Parathyroid adenoma (tissue), 2 donors: ENCODE results near the gene MTMR3.
A peak's percentile ranks its signal among the peaks of the same experiment; 100 is the strongest.

Experiments used
- H2AFZ ChIP-seq: fragments of 300-600 bp; sonication (generic); one replicate; pipeline ENCODE4 v1.7.0; 2017; ENCODE audit warnings: antibody characterized with exemption, mild to moderate bottlenecking
- H3K27ac ChIP-seq: fragments of 300-600 bp; sonication (generic); one replicate; pipeline ENCODE4 v1.7.0; 2017
- H3K27me3 ChIP-seq: fragments of 300-600 bp; sonication (generic); one replicate; pipeline ENCODE4 v1.7.0; 2017; ENCODE audit warnings: low read length; ENCODE audit not compliant: control insufficient read depth, insufficient read depth
- H3K36me3 ChIP-seq: fragments of 300-600 bp; sonication (generic); one replicate; pipeline ENCODE4 v1.7.0; 2017; ENCODE audit warnings: low read length; ENCODE audit not compliant: control insufficient read depth, insufficient read depth
- H3K4me1 ChIP-seq: fragments of 300-600 bp; sonication (generic); one replicate; pipeline ENCODE4 v1.7.0; 2017; ENCODE audit warnings: control low read depth
- H3K4me2 ChIP-seq: fragments of 300-600 bp; sonication (generic); one replicate; pipeline ENCODE4 v1.7.0; 2017; ENCODE audit warnings: low read length
- H3K4me3 ChIP-seq: fragments of 300-600 bp; sonication (generic); one replicate; pipeline ENCODE4 v1.7.0; 2017; ENCODE audit warnings: low read depth, low read length
- H3K79me2 ChIP-seq: fragments of 300-600 bp; sonication (generic); one replicate; pipeline ENCODE4 v1.7.0; 2017; ENCODE audit warnings: control low read depth
- H3K9ac ChIP-seq: fragments of 300-600 bp; sonication (generic); one replicate; pipeline ENCODE4 v1.7.0; 2017; ENCODE audit warnings: mild to moderate bottlenecking
- H3K9me3 ChIP-seq: fragments of 300-600 bp; sonication (generic); one replicate; pipeline ENCODE4 v1.7.0; 2017; ENCODE audit warnings: low read length; ENCODE audit not compliant: control insufficient read depth
- TF ChIP-seq, protein P1 (sequence below): fragments of 300-600 bp; sonication (generic); IDR thresholded peaks from one replicate; pipeline ENCODE4 v1.7.0; 2017; ENCODE audit warnings: antibody characterized with exemption, mild to moderate bottlenecking
- donor health status: primary hyperparathyroidism.

MTMR3 gene

GRCh38 chr22:29870574-29870973 lies 12.4 kb upstream of the MTMR3 start:
- TF ChIP-seq, protein P1, sequence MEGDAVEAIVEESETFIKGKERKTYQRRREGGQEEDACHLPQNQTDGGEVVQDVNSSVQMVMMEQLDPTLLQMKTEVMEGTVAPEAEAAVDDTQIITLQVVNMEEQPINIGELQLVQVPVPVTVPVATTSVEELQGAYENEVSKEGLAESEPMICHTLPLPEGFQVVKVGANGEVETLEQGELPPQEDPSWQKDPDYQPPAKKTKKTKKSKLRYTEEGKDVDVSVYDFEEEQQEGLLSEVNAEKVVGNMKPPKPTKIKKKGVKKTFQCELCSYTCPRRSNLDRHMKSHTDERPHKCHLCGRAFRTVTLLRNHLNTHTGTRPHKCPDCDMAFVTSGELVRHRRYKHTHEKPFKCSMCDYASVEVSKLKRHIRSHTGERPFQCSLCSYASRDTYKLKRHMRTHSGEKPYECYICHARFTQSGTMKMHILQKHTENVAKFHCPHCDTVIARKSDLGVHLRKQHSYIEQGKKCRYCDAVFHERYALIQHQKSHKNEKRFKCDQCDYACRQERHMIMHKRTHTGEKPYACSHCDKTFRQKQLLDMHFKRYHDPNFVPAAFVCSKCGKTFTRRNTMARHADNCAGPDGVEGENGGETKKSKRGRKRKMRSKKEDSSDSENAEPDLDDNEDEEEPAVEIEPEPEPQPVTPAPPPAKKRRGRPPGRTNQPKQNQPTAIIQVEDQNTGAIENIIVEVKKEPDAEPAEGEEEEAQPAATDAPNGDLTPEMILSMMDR: no peak
- Histone ChIP-seq H3K4me1 (no peaks in the 10 kb centered on the region), H3K9ac (no peak overlapping the region), H3K36me3 (no peaks in the 10 kb centered on the region), H3K27ac (no peak overlapping the region), H2AFZ (no peak overlapping the region), H3K79me2 (no peaks in the 10 kb centered on the region), H3K9me3 (no peaks in the 10 kb centered on the region), H3K4me2 (no peak overlapping the region), H3K27me3 (no peaks in the 10 kb centered on the region), H3K4me3 (no peak overlapping the region)

DNA sequence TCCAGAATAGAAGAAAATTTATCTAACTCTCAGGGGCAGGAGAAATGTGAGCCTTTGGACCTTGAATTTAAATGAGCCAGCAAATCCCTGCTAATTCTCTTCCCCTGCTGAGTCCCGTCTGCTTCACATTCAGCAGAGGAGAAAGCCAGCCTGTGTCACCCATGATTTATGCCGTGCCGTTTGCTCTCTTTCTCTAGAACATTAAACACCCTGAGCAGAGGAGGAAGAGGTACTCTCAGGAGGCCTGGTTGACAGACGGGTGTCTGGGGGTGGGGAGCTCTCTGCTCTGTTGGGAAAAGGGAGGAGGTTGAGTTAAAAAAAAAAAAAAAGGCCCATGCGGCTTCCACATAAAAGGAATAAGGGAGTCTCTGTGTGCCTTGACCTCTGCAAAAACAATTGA lies 11.3 kb upstream of the MTMR3 start:
- Histone ChIP-seq H3K79me2 (no peaks in the 10 kb centered on the region), H3K4me1 (no peaks in the 10 kb centered on the region), H3K4me3 (no peak overlapping the region), H2AFZ (peak overlapping the region; percentile 50), H3K36me3 (no peaks in the 10 kb centered on the region), H3K27ac (no peak overlapping the region), H3K9me3 (no peaks in the 10 kb centered on the region), H3K27me3 (no peaks in the 10 kb centered on the region), H3K4me2 (no peak overlapping the region), H3K9ac (no peak overlapping the region)
- TF ChIP-seq, protein P1: no peak

DNA sequence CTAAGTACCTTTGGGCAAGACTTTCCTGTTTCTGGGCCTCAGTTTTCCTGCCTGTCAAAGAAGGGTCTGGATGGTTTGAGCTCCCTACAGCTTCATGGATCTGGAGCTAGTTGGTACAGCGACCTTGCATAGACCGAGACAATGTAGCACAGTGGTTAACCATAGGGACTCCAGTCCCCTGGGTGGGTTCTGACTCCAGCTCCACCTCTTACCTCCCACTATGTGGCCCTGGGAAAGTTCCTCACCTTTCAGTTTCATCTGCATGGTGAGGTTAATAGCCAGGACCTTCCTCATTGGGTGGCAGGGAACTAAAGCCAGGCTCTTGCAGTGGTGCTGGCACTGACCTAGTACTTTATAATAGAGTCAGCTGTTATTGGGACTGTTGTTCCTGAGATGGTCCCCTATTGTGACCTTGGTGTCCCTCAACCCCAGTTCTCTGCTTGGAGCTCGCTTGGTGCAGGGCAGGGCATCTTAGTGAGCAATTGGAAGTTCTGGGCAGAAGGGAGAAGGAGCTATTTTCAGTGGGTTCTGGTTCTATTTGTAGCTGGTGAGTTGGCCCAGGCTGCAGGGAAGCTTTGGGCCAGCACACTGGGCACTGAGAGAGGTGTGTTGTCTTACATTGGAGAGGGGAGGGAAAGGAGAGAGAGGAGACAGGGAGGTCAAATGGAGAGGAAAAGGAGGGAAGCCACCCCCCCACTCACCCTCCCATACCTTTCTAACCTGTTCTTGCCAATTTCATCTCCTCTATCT lies 10.7 kb upstream of the MTMR3 start:
- no peaks in the 10 kb centered on the region for H3K36me3 ChIP-seq
- H3K4me3 ChIP-seq: no peak overlapping the region
- no peaks in the 10 kb centered on the region for H3K4me1 ChIP-seq
- H3K79me2 ChIP-seq: no peaks in the 10 kb centered on the region
- no peaks in the 10 kb centered on the region for H3K27me3 ChIP-seq
- H3K9ac ChIP-seq: no peak overlapping the region
- no peaks in the 10 kb centered on the region for H3K9me3 ChIP-seq
- H2AFZ ChIP-seq: peak overlapping the region; percentile 50
- TF ChIP-seq, protein P1: no peak
- H3K27ac ChIP-seq: no peak overlapping the region
- H3K4me2 ChIP-seq: no peak overlapping the region

- Histone ChIP-seq H3K4me2 (no peak overlapping the region), H3K9me3 (no peaks in the 10 kb centered on the region), H3K9ac (no peak overlapping the region), H3K79me2 (no peaks in the 10 kb centered on the region), H3K36me3 (no peaks in the 10 kb centered on the region), H3K4me3 (no peak overlapping the region), H2AFZ (no peak overlapping the region), H3K4me1 (no peaks in the 10 kb centered on the region), H3K27me3 (no peaks in the 10 kb centered on the region), H3K27ac (no peak overlapping the region)
- TF ChIP-seq, protein P1: no peak
Measured at GRCh38 chr22:29872989-29873388, 10.0 kb upstream of the MTMR3 start.

GRCh38 chr22:29873943-29874342 lies 9.0 kb upstream of the MTMR3 start:
- H3K9ac ChIP-seq: no peak overlapping the region
- H3K4me3 ChIP-seq: no peak overlapping the region
- H3K9me3 ChIP-seq: no peaks in the 10 kb centered on the region
- no peaks in the 10 kb centered on the region for H3K27me3 ChIP-seq
- no peak overlapping the region for H3K4me2 ChIP-seq
- H3K36me3 ChIP-seq: no peaks in the 10 kb centered on the region
- TF ChIP-seq, protein P1: no peak
- no peaks in the 10 kb centered on the region for H3K4me1 ChIP-seq
- H3K27ac ChIP-seq: no peak overlapping the region
- H2AFZ ChIP-seq: no peak overlapping the region
- H3K79me2 ChIP-seq: no peaks in the 10 kb centered on the region
